ENCODE measurements around the gene SLC10A7.

GRCh38 chr4:146500216-146500615, 21.5 kb downstream of the SLC10A7 start:
- TF ChIP-seq CTCF (IDR thresholded peaks at IDR 0.05): no peak
- TF ChIP-seq EZH2 (IDR thresholded peaks at IDR 0.05; ENCODE audit: borderline replicate concordance, insufficient read depth, low read depth, low read length, poor library complexity, severe bottlenecking): no peak

All from B cell (primary cell).